MM.1S (cell line): ENCODE data around the gene GPR87.

ENCODE experiments used
- EZH2 ChIP-seq: fragments of 300-600 bp; sonication (generic); optimal IDR thresholded peaks from 2 replicates; pipeline ENCODE3; 2017; ENCODE audit warnings: low read depth, mild to moderate bottlenecking, antibody characterized with exemption, low read length, mixed read lengths
- EZH2phosphoT487 ChIP-seq: fragments of 300-600 bp; sonication (generic); IDR thresholded peaks from 2 replicates; pipeline ENCODE4 v1.6.1; 2018; ENCODE audit warnings: antibody characterized with exemption, low read length
- TF ChIP-seq, protein P1 (sequence below): fragments of 300-600 bp; sonication (generic); IDR thresholded peaks from 2 replicates; pipeline ENCODE4 v1.5.1; 2016; ENCODE audit warnings: antibody characterized with exemption, low read length, mixed read lengths

DNA sequence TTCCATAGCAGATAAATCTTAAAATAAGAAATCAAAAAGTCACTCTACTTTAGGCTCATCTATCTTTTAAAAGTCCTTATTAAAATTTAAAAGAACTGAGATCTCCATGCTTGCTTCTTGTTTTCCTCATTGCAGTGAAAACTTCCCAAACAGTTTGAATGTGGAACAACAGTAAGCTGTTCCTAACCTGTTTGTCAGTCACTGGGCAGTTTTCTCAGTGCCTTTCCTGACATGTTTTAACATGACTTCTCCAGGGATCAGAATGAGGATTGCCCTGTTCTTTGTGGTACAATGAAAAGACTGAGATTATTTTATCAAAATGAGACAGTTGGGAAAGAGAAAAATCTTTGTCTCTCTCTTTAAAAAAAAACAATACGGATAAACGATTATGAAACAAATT is 774 bp downstream of the GPR87 start:
- TF ChIP-seq, protein P1, sequence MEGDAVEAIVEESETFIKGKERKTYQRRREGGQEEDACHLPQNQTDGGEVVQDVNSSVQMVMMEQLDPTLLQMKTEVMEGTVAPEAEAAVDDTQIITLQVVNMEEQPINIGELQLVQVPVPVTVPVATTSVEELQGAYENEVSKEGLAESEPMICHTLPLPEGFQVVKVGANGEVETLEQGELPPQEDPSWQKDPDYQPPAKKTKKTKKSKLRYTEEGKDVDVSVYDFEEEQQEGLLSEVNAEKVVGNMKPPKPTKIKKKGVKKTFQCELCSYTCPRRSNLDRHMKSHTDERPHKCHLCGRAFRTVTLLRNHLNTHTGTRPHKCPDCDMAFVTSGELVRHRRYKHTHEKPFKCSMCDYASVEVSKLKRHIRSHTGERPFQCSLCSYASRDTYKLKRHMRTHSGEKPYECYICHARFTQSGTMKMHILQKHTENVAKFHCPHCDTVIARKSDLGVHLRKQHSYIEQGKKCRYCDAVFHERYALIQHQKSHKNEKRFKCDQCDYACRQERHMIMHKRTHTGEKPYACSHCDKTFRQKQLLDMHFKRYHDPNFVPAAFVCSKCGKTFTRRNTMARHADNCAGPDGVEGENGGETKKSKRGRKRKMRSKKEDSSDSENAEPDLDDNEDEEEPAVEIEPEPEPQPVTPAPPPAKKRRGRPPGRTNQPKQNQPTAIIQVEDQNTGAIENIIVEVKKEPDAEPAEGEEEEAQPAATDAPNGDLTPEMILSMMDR = no peak
- TF ChIP-seq EZH2phosphoT487 (no peak), EZH2 (no peak)
